ENCODE data around the gene USH2A. TPM values are rescaled to one million over a fixed set of nuclear protein-coding genes. Genes with fewer than 3 reads are reported as not detected.

Gene USH2A
- polyA plus RNA-seq, 1 donor from 2014 or later = 0.17 TPM

GRCh38 chr1:216430744-216431143 is 7.5 kb upstream of the USH2A start:
- TF ChIP-seq MXI1 (conservative IDR thresholded peaks at IDR 0.05; ENCODE audit: poor library complexity, severe bottlenecking) = no peak
- no peak for TF ChIP-seq SMC3 (conservative IDR thresholded peaks at IDR 0.05; ENCODE audit: poor library complexity)
- TF ChIP-seq REST (IDR thresholded peaks at IDR 0.05; ENCODE audit: borderline replicate concordance) = no peak
- no peak for TF ChIP-seq POLR2AphosphoS5 (IDR thresholded peaks at IDR 0.05)
- TF ChIP-seq CTCF (IDR thresholded peaks at IDR 0.05; ENCODE audit: poor library complexity, severe bottlenecking) = no peak
- no peak for TF ChIP-seq RAD21 (conservative IDR thresholded peaks at IDR 0.05)
- no peak for TF ChIP-seq TAF1 (IDR thresholded peaks at IDR 0.05; ENCODE audit: low read depth)
- no peak for TF ChIP-seq EZH2 (IDR thresholded peaks at IDR 0.05; ENCODE audit: borderline replicate concordance, insufficient read depth, low read length, poor library complexity, severe bottlenecking)
- TF ChIP-seq EP300 (conservative IDR thresholded peaks at IDR 0.05; ENCODE audit: poor library complexity, severe bottlenecking) = no peak
- Histone ChIP-seq H4K20me1 (ENCODE audit: insufficient read depth) (no peaks in the 10 kb centered on the region), H3K4me3 (ENCODE audit: low read length) (no peak overlapping the region), H3K27me3 (ENCODE audit: insufficient read depth, low read depth, low read length) (no peaks in the 10 kb centered on the region), H3K4me2 (ENCODE audit: low read length) (no peak overlapping the region), H3K27ac (ENCODE audit: low read length) (no peak overlapping the region), H3K9me2 (ENCODE audit: insufficient read depth, low read length) (no peaks in the 10 kb centered on the region), H3K9me3 (ENCODE audit: low read length) (no peaks in the 10 kb centered on the region), H2AFZ (ENCODE audit: low read depth, low read length) (no peak overlapping the region), H3K79me2 (replicated peaks; ENCODE audit: insufficient read depth, low read length) (no peaks in the 10 kb centered on the region), H3F3A (ENCODE audit: insufficient read depth, low read length, poor library complexity, severe bottlenecking) (no peaks in the 10 kb centered on the region), H3K9ac (ENCODE audit: low read length) (no peak overlapping the region), H3K36me3 (ENCODE audit: insufficient read depth, low read length) (no peaks in the 10 kb centered on the region)

- H3K36me3 ChIP-seq (ENCODE audit: insufficient read depth, low read length) = no peaks in the 10 kb centered on the region
- H3K27ac ChIP-seq (ENCODE audit: low read length) = no peak overlapping the region
- TF ChIP-seq MXI1 (conservative IDR thresholded peaks at IDR 0.05; ENCODE audit: poor library complexity, severe bottlenecking) (no peak), TAF1 (IDR thresholded peaks at IDR 0.05; ENCODE audit: low read depth) (no peak)
- no peak overlapping the region for H3K4me2 ChIP-seq (ENCODE audit: low read length)
- no peak overlapping the region for H3K9ac ChIP-seq (ENCODE audit: low read length)
- H4K20me1 ChIP-seq (ENCODE audit: insufficient read depth) = no peaks in the 10 kb centered on the region
- no peaks in the 10 kb centered on the region for H3F3A ChIP-seq (ENCODE audit: insufficient read depth, low read length, poor library complexity, severe bottlenecking)
- H3K9me3 ChIP-seq (ENCODE audit: low read length) = no peaks in the 10 kb centered on the region
- H2AFZ ChIP-seq (ENCODE audit: low read depth, low read length) = no peak overlapping the region
- no peaks in the 10 kb centered on the region for H3K79me2 ChIP-seq (replicated peaks; ENCODE audit: insufficient read depth, low read length)
- H3K27me3 ChIP-seq (ENCODE audit: insufficient read depth, low read depth, low read length) = no peaks in the 10 kb centered on the region
- H3K4me3 ChIP-seq (ENCODE audit: low read length) = no peak overlapping the region
- H3K9me2 ChIP-seq (ENCODE audit: insufficient read depth, low read length) = no peaks in the 10 kb centered on the region
Observed at GRCh38 chr1:216425577-216425976, 2.3 kb upstream of the USH2A start.

GRCh38 chr1:216420746-216421145 is 2.5 kb downstream of the USH2A start:
- no peak overlapping the region for H2AFZ ChIP-seq (ENCODE audit: low read depth, low read length)
- no peaks in the 10 kb centered on the region for H3F3A ChIP-seq (ENCODE audit: insufficient read depth, low read length, poor library complexity, severe bottlenecking)
- no peak for TF ChIP-seq SMC3 (conservative IDR thresholded peaks at IDR 0.05; ENCODE audit: poor library complexity)
- TF ChIP-seq TAF1 (IDR thresholded peaks at IDR 0.05; ENCODE audit: low read depth) = no peak
- TF ChIP-seq RAD21 (conservative IDR thresholded peaks at IDR 0.05) = no peak
- no peak for TF ChIP-seq EZH2 (IDR thresholded peaks at IDR 0.05; ENCODE audit: borderline replicate concordance, insufficient read depth, low read length, poor library complexity, severe bottlenecking)
- TF ChIP-seq POLR2AphosphoS5 (IDR thresholded peaks at IDR 0.05) = no peak

More at GRCh38 chr1:216420746-216421145, 2.5 kb downstream of the USH2A start:
- no peak overlapping the region for H3K27ac ChIP-seq (ENCODE audit: low read length)
- H3K79me2 ChIP-seq (replicated peaks; ENCODE audit: insufficient read depth, low read length) = no peaks in the 10 kb centered on the region
- no peaks in the 10 kb centered on the region for H3K9me3 ChIP-seq (ENCODE audit: low read length)
- H3K27me3 ChIP-seq (ENCODE audit: insufficient read depth, low read depth, low read length) = no peaks in the 10 kb centered on the region
- no peaks in the 10 kb centered on the region for H3K9me2 ChIP-seq (ENCODE audit: insufficient read depth, low read length)
- no peak overlapping the region for H3K9ac ChIP-seq (ENCODE audit: low read length)
- no peaks in the 10 kb centered on the region for H3K36me3 ChIP-seq (ENCODE audit: insufficient read depth, low read length)
- no peak overlapping the region for H3K4me3 ChIP-seq (ENCODE audit: low read length)
- no peaks in the 10 kb centered on the region for H4K20me1 ChIP-seq (ENCODE audit: insufficient read depth)
- no peak overlapping the region for H3K4me2 ChIP-seq (ENCODE audit: low read length)
